K562 (cell line): ENCODE data around the gene RAP1GAP2. TPM values are rescaled to one million over a fixed set of nuclear protein-coding genes. Genes with fewer than 3 reads are reported as not detected.

Source experiments
- ATAC-seq: fragments of 200-7000 bp; cut with Tn5 transposase; 3 replicates; pipeline ENCODE4 v1.9.1; 2020; ENCODE audit warnings: moderate library complexity
- BruUV-seq: library from RNA; stranded (reverse); fragments of 400-500 nt; replicated peaks from 2 replicates; lab custom pipeline; 2021; lab: Mats Ljungman, UMichigan
- CTCF ChIA-PET: fragments of 300-600 bp; formaldehyde crosslinking; extraction: SDS; loops from one replicate; lab custom pipeline; 2021; ENCODE audit warnings: low intra/inter-chr PET ratio; lab: Yijun Ruan, JAX
- POLR2A ChIA-PET: fragments of 300-600, 350-650 bp; sonication (Branson Sonifier 250); formaldehyde crosslinking; extraction: SDS; loops from one replicate; lab custom pipeline; 2021; ENCODE audit warnings: antibody characterized with exemption, inconsistent platforms; lab: Yijun Ruan, JAX
- DNase-seq, 4 experiments: peaks; one replicate each; pipeline versions ENCODE4 v3.0.0 to v3.0.0-alpha.2; 2011 to 2018; ENCODE audit warnings: low spot score in 3 of 4, mixed read lengths in 3 of 4; ENCODE audit errors: extremely low read depth in 1 of 4
- FAIRE-seq: peaks from 2 replicates; lab custom pipeline; 2011; peaks lifted over from hg19 to GRCh38; lab: Jason Lieb, UNC
- H2AFZ ChIP-seq: 2 replicates; pipeline ENCODE4 v1.6.0; 2011; ENCODE audit warnings: low read depth, low read length, control low read depth, inconsistent platforms
- H3K27ac ChIP-seq: fragments of 200-600 bp; 3 replicates; pipeline ENCODE4 v1.8.0; 2011; ENCODE audit warnings: low read depth, mild to moderate bottlenecking, control low read depth, inconsistent platforms, low read length, moderate library complexity, mixed read lengths; ENCODE audit errors: extremely low read depth
- H3K27me3 ChIP-seq, 2 experiments: fragments of 300-600 bp in 1 of 2; 2 replicates in 1 of 2; 3 replicates in 1 of 2; pipeline versions ENCODE4 v1.6.0 to v1.8.0; 2011; ENCODE audit warnings: inconsistent platforms in 2 of 2, low read length in 2 of 2, mild to moderate bottlenecking in 1 of 2, mixed read lengths in 1 of 2, moderate library complexity in 1 of 2; ENCODE audit not compliant: control insufficient read depth in 2 of 2, insufficient read depth in 2 of 2
- H3K36me3 ChIP-seq: fragments of 300-600 bp; 3 replicates; pipeline ENCODE4 v1.8.0; 2011; ENCODE audit warnings: mild to moderate bottlenecking, low read length, inconsistent platforms; ENCODE audit not compliant: control insufficient read depth, insufficient read depth
- H3K4me1 ChIP-seq, 2 experiments: fragments of 200-600 bp in 1 of 2; replicated peaks in 1 of 2; 2 replicates in 1 of 2; 3 replicates in 1 of 2; pipeline versions ENCODE4 v1.5.1 to v1.8.0; 2011; ENCODE audit warnings: inconsistent platforms in 2 of 2, low read length in 2 of 2, mild to moderate bottlenecking in 1 of 2, mixed read lengths in 1 of 2, moderate library complexity in 1 of 2; ENCODE audit not compliant: control insufficient read depth in 2 of 2, insufficient read depth in 2 of 2
- H3K4me2 ChIP-seq: 2 replicates; pipeline ENCODE4 v1.6.1; 2011; ENCODE audit warnings: low read length, control low read depth, inconsistent platforms, mixed read lengths; ENCODE audit not compliant: insufficient read depth
- H3K4me3 ChIP-seq: fragments of 200-600 bp; sonication (generic), shearing (Covaris generic); 2 replicates; pipeline ENCODE4 v1.5.1; 2016; ENCODE audit warnings: control low read depth, inconsistent platforms
- H3K79me2 ChIP-seq: fragments of 200-600 bp; 3 replicates; pipeline ENCODE4 v1.8.0; 2011; ENCODE audit warnings: low read length, inconsistent platforms; ENCODE audit not compliant: control insufficient read depth, insufficient read depth
- H3K9ac ChIP-seq, 2 experiments: 2 replicates each; pipeline versions ENCODE4 v1.6.0 to v1.6.1; 2011; ENCODE audit warnings: low read depth in 2 of 2, low read length in 2 of 2, control low read depth in 1 of 2, inconsistent platforms in 1 of 2, mild to moderate bottlenecking in 1 of 2, mixed read lengths in 1 of 2; ENCODE audit not compliant: insufficient read depth in 1 of 2
- H3K9me1 ChIP-seq: one replicate; pipeline ENCODE4 v1.6.0; 2011; ENCODE audit warnings: inconsistent platforms, mild to moderate bottlenecking, low read length, moderate library complexity; ENCODE audit not compliant: control insufficient read depth, insufficient read depth
- H3K9me3 ChIP-seq: replicated peaks from 2 replicates; pipeline ENCODE4 v1.5.1; 2011; ENCODE audit warnings: low read depth, low read length, inconsistent platforms; ENCODE audit not compliant: control insufficient read depth, insufficient read depth
- H4K20me1 ChIP-seq: replicated peaks from 2 replicates; pipeline ENCODE4 v1.6.1; 2011; ENCODE audit warnings: low read length, inconsistent platforms, mixed read lengths; ENCODE audit not compliant: control insufficient read depth, insufficient read depth
- CHCHD3 ChIP-seq: fragments of 250-450 bp; sonication (Bioruptor Pico); IDR thresholded peaks from 2 replicates; pipeline ENCODE4 v2.1.2; 2022; ENCODE audit warnings: mild to moderate bottlenecking
- EHMT2 ChIP-seq: fragments of 450-650 bp; IDR thresholded peaks from 2 replicates; pipeline ENCODE4 v1.6.1; 2018; ENCODE audit warnings: antibody characterized with exemption
- EP300 ChIP-seq: IDR thresholded peaks from 2 replicates; pipeline ENCODE4 v1.6.1; 2012; ENCODE audit warnings: low read length, improper control_type of control experiment
- RREB1 ChIP-seq: fragments of 250-450 bp; sonication (Bioruptor Pico); IDR thresholded peaks from 2 replicates; pipeline ENCODE4 v1.4.0; 2020
- SFPQ ChIP-seq: fragments of 200-400 bp; formaldehyde crosslinking; IDR thresholded peaks from 2 replicates; pipeline ENCODE4 v1.6.1; 2017; ENCODE audit warnings: mild to moderate bottlenecking, low read depth, low read length, moderate library complexity
- ZBTB8A ChIP-seq: fragments of 450-650 bp; IDR thresholded peaks from 2 replicates; pipeline ENCODE4 v1.6.1; 2018; ENCODE audit warnings: mild to moderate bottlenecking, moderate library complexity; ENCODE audit not compliant: partially characterized antibody
- ZKSCAN1 ChIP-seq: fragments of 150-350 bp; IDR thresholded peaks from 2 replicates; pipeline ENCODE4 v1.6.1; 2016; ENCODE audit warnings: low read depth, low read length
- ZNF512 ChIP-seq: IDR thresholded peaks from 2 replicates; pipeline ENCODE4 v1.6.1; 2016; ENCODE audit warnings: missing genetic modification characterization, missing compliant biosample characterization
- ZNF592 ChIP-seq: fragments of 450-650 bp; IDR thresholded peaks from 2 replicates; pipeline ENCODE4 v1.6.1; 2017; ENCODE audit warnings: antibody characterized with exemption, mild to moderate bottlenecking
- WGBS: fragments of 100-300 bp; shearing (Covaris generic); methylation state at CpG from one replicate; pipeline ENCODE4 v1.1.6; 2016; ENCODE audit warnings: low coverage, mixed read lengths; ENCODE audit not compliant: insufficient coverage; ENCODE audit errors: missing lambda C conversion rate; 5-methylcytosine and 5-hydroxymethylcytosine counted together
- in situ Hi-C: fragments of 300-500 bp; cut with MboI; formaldehyde crosslinking; loops from 4 replicates; pipeline ENCODE4 v1.15.0; 2018; ENCODE audit warnings: inconsistent platforms, mixed read lengths
- intact Hi-C: fragments of 100-400 bp; cut with micrococcal nuclease; formaldehyde crosslinking; loops from 2 replicates; pipeline ENCODE4 v1.14.2; 2022
- polyA plus RNA-seq, 8 experiments: library from polyadenylated mRNA; depleted of rRNA in 4 of 8; stranded (reverse) in 5 of 8; unstranded in 3 of 8; fragments of >200 nt; fragmentation: Nextera tagmentation in 2 of 8; fragmentation: Illumina TruSeq in 1 of 8; extraction: Ambion mirVana in 2 of 8; extraction: Trizol in 1 of 8; gene quantifications; 2 replicates each; pipeline versions ENCODE4 v1.2.1 to v1.2.3, GENCODE V29; 2011 to 2014; ENCODE audit warnings: inconsistent platforms in 1 of 8, missing spikeins in 1 of 8
- total RNA-seq, 7 experiments: library from RNA; depleted of rRNA in 6 of 7; stranded (reverse); fragments of >200 nt in 6 of 7; fragmentation: Illumina TruSeq in 2 of 7; extraction: Trizol in 2 of 7; gene quantifications; 2 replicates each; pipeline versions ENCODE4 v1.2.1 to v1.2.3, GENCODE V29; 2011 to 2021; ENCODE audit warnings: low replicate concordance in 1 of 7

RAP1GAP2 gene
- total and polyA plus RNA-seq, 9 of the 15 experiments (the other 6 are each of a cell fraction or from before 2014, with no cell fraction given), result 0.01 to 1.3 (median 0.42) TPM; not detected in 1

GRCh38 chr17:2900842-2901241 lies 104.6 kb downstream of the RAP1GAP2 start:
- Histone ChIP-seq H3K4me2 (no peak overlapping the region), H3K9me1 (no peaks in the 10 kb centered on the region), H4K20me1 (no peaks in the 10 kb centered on the region; the same call in 1 of the 2 replicates), H2AFZ (no peak overlapping the region), H3K36me3 (no peaks in the 10 kb centered on the region), H3K27ac (no peak overlapping the region), H3K27me3 (peaks cover 0 to 23% of the 10 kb centered on the region in 2 experiments; a peak in 3 of 5 replicates), H3K4me1 (no peaks in the 10 kb centered on the region), H3K9ac (no peak overlapping the region), H3K4me3 (no peak overlapping the region), H3K9me3 (no peaks in the 10 kb centered on the region), H3K79me2 (no peaks in the 10 kb centered on the region)
- intact Hi-C loops (no loop called here), in situ Hi-C loops (no loop called here)
- no peak for FAIRE-seq
- no peak for ATAC-seq
- ChIA-PET POLR2A (no interaction called here), CTCF (no interaction called here)
- no TSS peak for BruUV-seq
- no peak for DNase-seq
- 2% methylated on average over 6 of the region's 9 CpGs for WGBS
- TF ChIP-seq ZBTB8A, result no peak
- no peak for TF ChIP-seq RREB1 (CRISPR knock-in tag)
- TF ChIP-seq ZNF512 (tag), result no peak
- no peak for TF ChIP-seq CHCHD3 (CRISPR knock-in tag)
- no peak for TF ChIP-seq ZKSCAN1
- no peak for TF ChIP-seq EHMT2
- no peak for TF ChIP-seq SFPQ
- TF ChIP-seq ZNF592, result no peak
- TF ChIP-seq EP300, result no peak
